ENCODE measurements around the gene ZNF391. TPM values are rescaled to one million over a fixed set of nuclear protein-coding genes. Genes with fewer than 3 reads are reported as not detected.

ZNF391 gene
- total and polyA plus RNA-seq, 2 donors (not counting 3 experiments of a cell fraction or from before 2014, with no cell fraction given), result 0.17 to 0.42 TPM

DNA sequence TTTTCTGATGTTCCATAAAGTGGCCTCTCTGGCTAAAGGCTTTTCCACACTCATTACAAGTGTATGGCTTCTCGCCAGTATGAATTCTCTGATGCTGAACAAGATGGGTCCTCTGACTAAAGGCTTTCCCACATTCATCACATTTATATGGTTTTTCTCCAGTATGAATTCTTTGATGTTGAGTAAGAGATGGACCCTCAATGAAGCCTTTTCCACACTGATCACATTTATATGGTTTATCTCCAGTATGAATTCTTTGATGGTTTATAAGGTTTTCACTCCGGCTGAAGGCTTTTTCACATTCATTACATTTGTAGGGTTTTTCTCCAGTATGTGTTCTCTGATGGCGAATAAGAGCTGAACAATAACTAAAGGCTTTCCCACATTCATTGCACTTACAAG, 63.9 kb downstream of the ZNF391 start:
- Histone ChIP-seq H3K79me2 (ENCODE audit: control insufficient read depth, insufficient read depth, low read length) (no peaks in the 10 kb centered on the region), H3K9me3 (replicated peaks; ENCODE audit: control insufficient read depth, insufficient read depth, low read length) (peaks cover 37% of the 10 kb centered on the region), H3K4me3 (replicated peaks in 1 of 3; ENCODE audit: insufficient read depth in 1 of 3, low read depth in 1 of 3, low read length in 3 of 3) (no peak overlapping the region), H4K20me1 (replicated peaks; ENCODE audit: control insufficient read depth, extremely low read depth, insufficient read depth, low read length) (no peaks in the 10 kb centered on the region), H3K9me1 (replicated peaks; ENCODE audit: control insufficient read depth, extremely low read depth, insufficient read depth, low read length) (no peaks in the 10 kb centered on the region), H3K4me2 (ENCODE audit: insufficient read depth, low read length) (no peak overlapping the region), H3K4me1 (ENCODE audit: control insufficient read depth, extremely low read depth, insufficient read depth, low read length) (no peaks in the 10 kb centered on the region), H3K9ac (replicated peaks; ENCODE audit: extremely low read depth, insufficient read depth, low read length) (no peak overlapping the region), H3K36me3 (ENCODE audit: control insufficient read depth in 2 of 2, extremely low read depth in 1 of 2, insufficient read depth in 2 of 2, low read length in 2 of 2) (peaks cover 20 to 22% of the 10 kb centered on the region in 2 experiments), H3K27me3 (ENCODE audit: control insufficient read depth in 2 of 2, insufficient read depth in 2 of 2, low read length in 2 of 2) (no peaks in the 10 kb centered on the region), H3K27ac (ENCODE audit: insufficient read depth, low read depth, low read length) (no peak overlapping the region), H2AFZ (ENCODE audit: low read depth, low read length) (no peak overlapping the region)
- TF ChIP-seq POLR2AphosphoS5 (IDR thresholded peaks at IDR 0.05; ENCODE audit: insufficient read depth, low read depth, low read length) (no peak), MYC (IDR thresholded peaks at IDR 0.05; ENCODE audit: low read depth, low read length) (no peak), JUN (IDR thresholded peaks at IDR 0.05; ENCODE audit: borderline replicate concordance, insufficient read depth, insufficient read length, low read depth) (no peak), GATA2 (IDR thresholded peaks at IDR 0.05; ENCODE audit: insufficient read depth, insufficient read length, low read depth, low read length) (no peak), POLR2A (IDR thresholded peaks at IDR 0.05; ENCODE audit: low read depth, low read length) (no peak), FOS (IDR thresholded peaks at IDR 0.05; ENCODE audit: borderline replicate concordance, insufficient read depth, low read length) (no peak), EZH2 (IDR thresholded peaks at IDR 0.05; ENCODE audit: borderline replicate concordance, low read depth, low read length, severe bottlenecking) (no peak)
- TF ChIP-seq, protein P1, sequence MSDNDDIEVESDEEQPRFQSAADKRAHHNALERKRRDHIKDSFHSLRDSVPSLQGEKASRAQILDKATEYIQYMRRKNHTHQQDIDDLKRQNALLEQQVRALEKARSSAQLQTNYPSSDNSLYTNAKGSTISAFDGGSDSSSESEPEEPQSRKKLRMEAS (IDR thresholded peaks at IDR 0.05; ENCODE audit: insufficient read depth, insufficient read length), result no peak
- TF ChIP-seq, protein P2, sequence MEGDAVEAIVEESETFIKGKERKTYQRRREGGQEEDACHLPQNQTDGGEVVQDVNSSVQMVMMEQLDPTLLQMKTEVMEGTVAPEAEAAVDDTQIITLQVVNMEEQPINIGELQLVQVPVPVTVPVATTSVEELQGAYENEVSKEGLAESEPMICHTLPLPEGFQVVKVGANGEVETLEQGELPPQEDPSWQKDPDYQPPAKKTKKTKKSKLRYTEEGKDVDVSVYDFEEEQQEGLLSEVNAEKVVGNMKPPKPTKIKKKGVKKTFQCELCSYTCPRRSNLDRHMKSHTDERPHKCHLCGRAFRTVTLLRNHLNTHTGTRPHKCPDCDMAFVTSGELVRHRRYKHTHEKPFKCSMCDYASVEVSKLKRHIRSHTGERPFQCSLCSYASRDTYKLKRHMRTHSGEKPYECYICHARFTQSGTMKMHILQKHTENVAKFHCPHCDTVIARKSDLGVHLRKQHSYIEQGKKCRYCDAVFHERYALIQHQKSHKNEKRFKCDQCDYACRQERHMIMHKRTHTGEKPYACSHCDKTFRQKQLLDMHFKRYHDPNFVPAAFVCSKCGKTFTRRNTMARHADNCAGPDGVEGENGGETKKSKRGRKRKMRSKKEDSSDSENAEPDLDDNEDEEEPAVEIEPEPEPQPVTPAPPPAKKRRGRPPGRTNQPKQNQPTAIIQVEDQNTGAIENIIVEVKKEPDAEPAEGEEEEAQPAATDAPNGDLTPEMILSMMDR (IDR thresholded peaks at IDR 0.05; ENCODE audit: extremely low read depth in 1 of 2, insufficient read depth in 1 of 2, low read depth in 1 of 2, low read length in 2 of 2), result no peak
- POLR2A ChIA-PET, result no interaction called here
- CTCF ChIA-PET, result no interaction called here
- dilution Hi-C loops (cut with MboI; ENCODE audit: extremely low pct_ligation_motif_present, low sequenced_read_pairs) (no loop called here), intact Hi-C loops (cut with micrococcal nuclease) (no loop called here)
- DNase-seq (ENCODE audit: low read depth, low spot score) (no peak), FAIRE-seq (no peak)
- BruUV-seq (replicated peaks), result no TSS peak

Small RNA genes within 50 kb of the gene (small RNA-seq; reads per million reads assigned to genes)
- gene MCFD2P1 (ENCODE audit: insufficient read depth, insufficient read length, low read depth, low replicate concordance), result not detected

Other genes with a start within 250 kb of the ZNF391 start
- gene PRSS16, start 141.1 kb upstream of the ZNF391 start, total RNA-seq, result not detected in 2 replicates
- not detected in 2 replicates for gene PRSS16, start 141.1 kb upstream of the ZNF391 start, polyA plus RNA-seq
- gene POM121L2, start 76.5 kb upstream of the ZNF391 start, total RNA-seq, result not detected in 2 replicates
- gene POM121L2, start 76.5 kb upstream of the ZNF391 start, polyA plus RNA-seq, result not detected in 2 replicates
- gene ZNF184, start 84.3 kb downstream of the ZNF391 start, total RNA-seq, result 5.4 and 6.5 TPM in 2 replicates
- gene ZNF184, start 84.3 kb downstream of the ZNF391 start, polyA plus RNA-seq, result 1.4 and 1.6 TPM in 2 replicates